H9 (cell line): ENCODE results near the gene SMIM1. TPM values are rescaled to one million over a fixed set of nuclear protein-coding genes. Genes with fewer than 3 reads are reported as not detected.
A peak's percentile ranks its signal among the peaks of the same experiment; 100 is the strongest.

Experiments used
- DNase-seq: peaks from one replicate; pipeline ENCODE4 v3.0.0-alpha.2; 2017
- H2AFZ ChIP-seq: one replicate; pipeline ENCODE4 v1.6.1; 2013; ENCODE audit warnings: mild to moderate bottlenecking, low read length, control low read depth, moderate library complexity
- H2AK5ac ChIP-seq: 2 replicates; pipeline ENCODE4 v1.6.1; 2013; ENCODE audit warnings: low read length, control low read depth, mixed read lengths; ENCODE audit not compliant: insufficient read length
- H2BK120ac ChIP-seq: one replicate; pipeline ENCODE4 v1.6.1; 2013; ENCODE audit warnings: low read depth, mild to moderate bottlenecking, low read length, control low read depth, inconsistent platforms; ENCODE audit not compliant: poor library complexity, severe bottlenecking
- H2BK12ac ChIP-seq: 2 replicates; pipeline ENCODE4 v1.6.1; 2013; ENCODE audit warnings: low read length, control low read depth, mixed read lengths, low read depth; ENCODE audit not compliant: insufficient read length
- H2BK15ac ChIP-seq: 2 replicates; pipeline ENCODE4 v1.6.1; 2013; ENCODE audit warnings: low read depth, low read length, control low read depth
- H2BK20ac ChIP-seq: one replicate; pipeline ENCODE4 v1.6.1; 2013; ENCODE audit warnings: low read depth, mild to moderate bottlenecking, low read length, control low read depth, inconsistent platforms; ENCODE audit not compliant: poor library complexity, severe bottlenecking
- H2BK5ac ChIP-seq: 2 replicates; pipeline ENCODE4 v1.6.1; 2013; ENCODE audit warnings: low read length, control low read depth, mixed read lengths; ENCODE audit not compliant: insufficient read length
- H3K14ac ChIP-seq: 2 replicates; pipeline ENCODE4 v1.6.1; 2013; ENCODE audit warnings: low read length, control low read depth; ENCODE audit not compliant: insufficient read depth
- H3K18ac ChIP-seq: 2 replicates; pipeline ENCODE4 v1.6.1; 2013; ENCODE audit warnings: low read depth, mild to moderate bottlenecking, mixed read lengths, low read length, control low read depth; ENCODE audit not compliant: insufficient read length
- H3K23ac ChIP-seq: 2 replicates; pipeline ENCODE4 v1.6.1; 2013; ENCODE audit warnings: low read length, control low read depth, mixed read lengths, low read depth; ENCODE audit not compliant: insufficient read length
- H3K23me2 ChIP-seq: 2 replicates; pipeline ENCODE4 v1.6.1; 2013; ENCODE audit warnings: low read depth, mild to moderate bottlenecking, mixed read lengths, low read length, control low read depth; ENCODE audit not compliant: insufficient read length, poor library complexity, severe bottlenecking
- H3K27ac ChIP-seq: 2 replicates; pipeline ENCODE4 v1.5.1; 2013; ENCODE audit warnings: low read length, control low read depth, mixed read lengths, low read depth; ENCODE audit not compliant: insufficient read length
- H3K27me3 ChIP-seq: 2 replicates; pipeline ENCODE4 v1.6.1; 2013; ENCODE audit warnings: low read length, control low read depth, inconsistent platforms; ENCODE audit not compliant: insufficient read depth
- H3K4ac ChIP-seq: 2 replicates; pipeline ENCODE4 v1.6.1; 2013; ENCODE audit warnings: low read depth, mild to moderate bottlenecking, control low read depth, inconsistent platforms, low read length, moderate library complexity
- H3K4me1 ChIP-seq: 2 replicates; pipeline ENCODE4 v1.6.1; 2013; ENCODE audit warnings: low read length, control low read depth, inconsistent platforms; ENCODE audit not compliant: insufficient read depth
- H3K4me2 ChIP-seq: 2 replicates; pipeline ENCODE4 v1.6.1; 2013; ENCODE audit warnings: low read length, control low read depth, mixed read lengths; ENCODE audit not compliant: insufficient read length, insufficient read depth
- H3K56ac ChIP-seq: 2 replicates; pipeline ENCODE4 v1.6.1; 2013; ENCODE audit warnings: low read depth, mild to moderate bottlenecking, mixed read lengths, low read length, control low read depth; ENCODE audit not compliant: insufficient read length
- H3K79me1 ChIP-seq: 2 replicates; pipeline ENCODE4 v1.6.1; 2013; ENCODE audit warnings: low read depth, mild to moderate bottlenecking, moderate library complexity, low read length, control low read depth, inconsistent platforms; ENCODE audit not compliant: insufficient read depth, poor library complexity, severe bottlenecking
- H3K79me2 ChIP-seq: 2 replicates; pipeline ENCODE4 v1.6.1; 2013; ENCODE audit warnings: low read length, control low read depth, inconsistent platforms; ENCODE audit not compliant: insufficient read depth
- H3K9ac ChIP-seq: 2 replicates; pipeline ENCODE4 v1.6.1; 2013; ENCODE audit warnings: low read length, control low read depth, mixed read lengths; ENCODE audit not compliant: insufficient read length; ENCODE audit errors: extremely low read depth
- H3K9me3 ChIP-seq: one replicate; pipeline ENCODE4 v1.6.1; 2013; ENCODE audit warnings: low read depth, low read length, inconsistent platforms; ENCODE audit not compliant: control insufficient read depth
- H3T11ph ChIP-seq: one replicate; pipeline ENCODE4 v1.6.1; 2013; ENCODE audit warnings: mild to moderate bottlenecking, low read length, control low read depth, inconsistent platforms
- H4K20me1 ChIP-seq: one replicate; pipeline ENCODE4 v1.6.1; 2013; ENCODE audit not compliant: control insufficient read depth, insufficient read length, insufficient read depth
- H4K5ac ChIP-seq: 2 replicates; pipeline ENCODE4 v1.6.1; 2013; ENCODE audit warnings: low read depth, mild to moderate bottlenecking, mixed read lengths, low read length, control low read depth; ENCODE audit not compliant: insufficient read length
- H4K8ac ChIP-seq: replicated peaks from 2 replicates; pipeline ENCODE4 v1.6.1; 2013; ENCODE audit warnings: low read length, control low read depth, mixed read lengths, low read depth; ENCODE audit not compliant: insufficient read length
- H4K91ac ChIP-seq: 2 replicates; pipeline ENCODE4 v1.6.1; 2013; ENCODE audit warnings: low read depth, mild to moderate bottlenecking, moderate library complexity, mixed read lengths, low read length, control low read depth; ENCODE audit not compliant: insufficient read length
- H3K27ac Mint-ChIP-seq, 3 experiments: 2 replicates in 2 of 3; 3 replicates in 1 of 3; pipeline ENCODE4 v1.8.0; 2020 to 2021; ENCODE audit warnings: mixed read lengths in 3 of 3, mild to moderate bottlenecking in 1 of 3, moderate library complexity in 1 of 3
- H3K27me3 Mint-ChIP-seq: 2 replicates; pipeline ENCODE4 v1.8.0; 2021; ENCODE audit warnings: low read depth, mild to moderate bottlenecking, moderate library complexity, mixed read lengths
- H3K36me3 Mint-ChIP-seq, 3 experiments: 2 replicates in 2 of 3; 3 replicates in 1 of 3; pipeline ENCODE4 v1.8.0; 2020 to 2021; ENCODE audit warnings: low read depth in 3 of 3, mixed read lengths in 3 of 3; ENCODE audit not compliant: insufficient read depth in 1 of 3
- H3K4me1 Mint-ChIP-seq, 2 experiments: 2 replicates each; pipeline ENCODE4 v1.8.0; 2020; ENCODE audit warnings: mixed read lengths in 2 of 2
- H3K4me3 Mint-ChIP-seq, 2 experiments: 2 replicates in 1 of 2; 3 replicates in 1 of 2; pipeline ENCODE4 v1.8.0; 2020 to 2021; ENCODE audit warnings: mild to moderate bottlenecking in 2 of 2, mixed read lengths in 2 of 2, moderate library complexity in 1 of 2
- H3K9me3 Mint-ChIP-seq, 2 experiments: 2 replicates in 1 of 2; 3 replicates in 1 of 2; pipeline ENCODE4 v1.8.0; 2020; ENCODE audit warnings: mild to moderate bottlenecking in 2 of 2, mixed read lengths in 2 of 2, moderate library complexity in 1 of 2
- WGBS: extraction: QIAGEN DNeasy Blood & Tissue Kit; methylation state at CpG from one replicate; pipeline ENCODE4 v1.1.7; 2013; ENCODE audit warnings: missing lambda C conversion rate, low lambda C conversion rate, mixed read lengths; ENCODE audit not compliant: insufficient read length; ENCODE audit errors: extremely low coverage; 5-methylcytosine and 5-hydroxymethylcytosine counted together
- total RNA-seq: library from RNA; stranded (reverse); gene quantifications from 2 replicates; pipeline ENCODE4 v1.2.1, GENCODE V29; 2021
- TF ChIP-seq, protein P1 (sequence below): fragments of 200-600 bp; sonication (generic); conservative IDR thresholded peaks from 3 replicates; pipeline ENCODE4 v1.8.0; 2021; ENCODE audit warnings: antibody characterized with exemption, mild to moderate bottlenecking

SMIM1 gene
- total RNA-seq, 1 experiment from 2014 or later = 5.3 TPM

DNA sequence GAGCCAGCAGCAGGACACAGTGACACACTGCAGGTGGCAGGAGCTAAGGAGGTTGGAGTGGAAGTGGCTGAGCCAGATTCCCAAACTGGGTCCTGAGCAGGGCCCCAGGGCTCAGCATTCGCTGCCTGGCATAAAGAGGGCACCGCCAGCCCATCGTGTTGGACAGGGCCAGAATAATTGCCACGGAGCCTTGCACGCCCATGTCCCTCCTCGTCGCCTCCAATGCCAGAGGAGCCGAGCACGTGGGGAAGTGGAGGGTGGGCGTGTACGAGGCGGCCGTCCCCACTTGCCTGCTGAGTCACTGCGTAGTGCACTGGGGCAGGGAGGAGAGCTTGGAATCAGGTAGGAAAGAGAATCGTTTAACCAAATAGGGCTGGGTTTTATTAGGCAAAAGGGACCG lies 49.9 kb downstream of the SMIM1 start:
- Histone ChIP-seq H4K8ac (no peak overlapping the region), H3K27me3 (no peaks in the 10 kb centered on the region), H2BK20ac (no peak overlapping the region), H3K23ac (no peak overlapping the region), H2BK5ac (no peak overlapping the region), H3K9ac (no peak overlapping the region), H3K23me2 (no peaks in the 10 kb centered on the region), H3K4me1 (no peaks in the 10 kb centered on the region), H2AFZ (no peak overlapping the region), H3K18ac (no peak overlapping the region), H3K56ac (no peak overlapping the region), H3T11ph (no peak overlapping the region), H3K27ac (no peak overlapping the region), H3K4me2 (no peak overlapping the region), H3K4ac (no peak overlapping the region), H2BK12ac (no peak overlapping the region), H3K9me3 (no peaks in the 10 kb centered on the region), H4K91ac (no peak overlapping the region), H2BK120ac (no peak overlapping the region), H2BK15ac (no peak overlapping the region), H3K14ac (no peak overlapping the region), H2AK5ac (no peak overlapping the region), H4K20me1 (no peaks in the 10 kb centered on the region), H4K5ac (no peak overlapping the region), H3K79me2 (no peaks in the 10 kb centered on the region), H3K79me1 (no peaks in the 10 kb centered on the region)
- no peak overlapping the region for H3K4me3 Mint-ChIP-seq
- no peaks in the 10 kb centered on the region; the same call in 1 of the 2 replicates for H3K27me3 Mint-ChIP-seq
- H3K36me3 Mint-ChIP-seq = peaks cover 8 to 37% (median 19%) of the 10 kb centered on the region in 3 experiments; a peak in 6 of 7 replicates
- DNase-seq = no peak
- no peaks in the 10 kb centered on the region for H3K9me3 Mint-ChIP-seq
- 0 out of 4 replicates have a peak, but pooled peaks cover 0 to 2% of the 10 kb centered on the region in 2 experiments for H3K4me1 Mint-ChIP-seq
- no CpG with 5 or more reads among the region's 16 CpGs for WGBS
- TF ChIP-seq, protein P1, sequence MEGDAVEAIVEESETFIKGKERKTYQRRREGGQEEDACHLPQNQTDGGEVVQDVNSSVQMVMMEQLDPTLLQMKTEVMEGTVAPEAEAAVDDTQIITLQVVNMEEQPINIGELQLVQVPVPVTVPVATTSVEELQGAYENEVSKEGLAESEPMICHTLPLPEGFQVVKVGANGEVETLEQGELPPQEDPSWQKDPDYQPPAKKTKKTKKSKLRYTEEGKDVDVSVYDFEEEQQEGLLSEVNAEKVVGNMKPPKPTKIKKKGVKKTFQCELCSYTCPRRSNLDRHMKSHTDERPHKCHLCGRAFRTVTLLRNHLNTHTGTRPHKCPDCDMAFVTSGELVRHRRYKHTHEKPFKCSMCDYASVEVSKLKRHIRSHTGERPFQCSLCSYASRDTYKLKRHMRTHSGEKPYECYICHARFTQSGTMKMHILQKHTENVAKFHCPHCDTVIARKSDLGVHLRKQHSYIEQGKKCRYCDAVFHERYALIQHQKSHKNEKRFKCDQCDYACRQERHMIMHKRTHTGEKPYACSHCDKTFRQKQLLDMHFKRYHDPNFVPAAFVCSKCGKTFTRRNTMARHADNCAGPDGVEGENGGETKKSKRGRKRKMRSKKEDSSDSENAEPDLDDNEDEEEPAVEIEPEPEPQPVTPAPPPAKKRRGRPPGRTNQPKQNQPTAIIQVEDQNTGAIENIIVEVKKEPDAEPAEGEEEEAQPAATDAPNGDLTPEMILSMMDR = no peak
- peak overlapping the region in 1 of 3 experiments; percentile 66; a peak in 2 of 7 replicates for H3K27ac Mint-ChIP-seq
